Measurements from ENCODE around the gene GIT1.

- no peak for TF ChIP-seq CBX1 (IDR thresholded peaks at IDR 0.05; ENCODE audit: low read depth)
- TF ChIP-seq MYC (CRISPR knock-in tag; IDR thresholded peaks at IDR 0.05; ENCODE audit: borderline replicate concordance) = no peak; the same call in none of the 2 replicates
- TF ChIP-seq EZH2 (conservative IDR thresholded peaks at IDR 0.05; ENCODE audit: low read depth, low read length) = no peak
- no peak for TF ChIP-seq MXD4 (CRISPR knock-in tag; IDR thresholded peaks at IDR 0.05)
- TF ChIP-seq ZNF737 (CRISPR knock-in tag; IDR thresholded peaks at IDR 0.05; ENCODE audit: borderline replicate concordance) = no peak
These were observed 2.5 kb upstream of the GIT1 start for GRCh38 chr17:29591737-29592608.
